Transverse colon (tissue), 3 donors: Measurements from ENCODE around the gene ITM2C.

Experiments used
- CTCF ChIP-seq, 5 experiments: fragments of 200-600 bp in 3 of 5; fragments of 450-650 bp in 2 of 5; sonication (generic) in 3 of 5; IDR thresholded peaks; 1 replicate in 2 of 5; 2 replicates in 3 of 5; pipeline ENCODE4 v1.5.1; 2016 to 2017; ENCODE audit warnings: antibody characterized with exemption in 5 of 5, inconsistent platforms in 3 of 5, mild to moderate bottlenecking in 2 of 5, moderate library complexity in 1 of 5
- POLR2A ChIP-seq: fragments of 450-650 bp; IDR thresholded peaks from one replicate; pipeline ENCODE4 v1.6.1; 2016; ENCODE audit warnings: antibody characterized with exemption, mild to moderate bottlenecking, moderate library complexity

GRCh38 chr2:230903231-230904150 lies 38.7 kb downstream of the ITM2C start:
- TF ChIP-seq CTCF (IDR thresholded peaks at IDR 0.05) (no peak), POLR2A (no peak)
